Pancreas (tissue), 10 donors: Measurements from ENCODE around the gene YBX2. TPM values are rescaled to one million over a fixed set of nuclear protein-coding genes. Genes with fewer than 3 reads are reported as not detected.
A peak's percentile ranks its signal among the peaks of the same experiment; 100 is the strongest.

Source experiments
- ATAC-seq, 4 donors: fragments of 200-7000 bp; cut with Tn5 transposase; one replicate each; pipeline versions ENCODE4 v1.8.0 to v1.9.1; 2020; ENCODE audit warnings: mild to moderate bottlenecking in 4 of 4, moderate library complexity in 4 of 4
- DNase-seq, 6 donors: peaks; one replicate each; pipeline ENCODE4 v3.0.0-alpha.2; 2020
- FAIRE-seq: peaks from 2 replicates; lab custom pipeline; 2012; peaks lifted over from hg19 to GRCh38; lab: Jason Lieb, UNC
- H3K27ac ChIP-seq, 4 donors: fragments of 200-600 bp; sonication (generic); 1 replicate in 3 of 4; 2 replicates in 1 of 4; pipeline versions ENCODE4 v1.5.0 to v1.8.0; 2020
- H3K27me3 ChIP-seq, 4 donors: fragments of 200-600 bp; one replicate each; pipeline ENCODE4 v1.8.0; 2021
- H3K36me3 ChIP-seq, 3 donors: fragments of 200-600 bp; sonication (generic) in 1 of 3; one replicate each; pipeline versions ENCODE4 v1.5.0 to v1.8.0; 2020 to 2021
- H3K4me1 ChIP-seq, 3 donors: fragments of 200-600 bp; one replicate each; pipeline ENCODE4 v1.8.0; 2021
- H3K4me3 ChIP-seq, 4 donors: fragments of 200-600 bp; sonication (generic) in 2 of 4; one replicate each; pipeline versions ENCODE4 v1.5.0 to v1.8.0; 2020 to 2021
- H3K9me3 ChIP-seq, 4 donors: fragments of 200-600 bp; one replicate each; pipeline ENCODE4 v1.8.0; 2021
- WGBS, 2 donors: extraction: QIAGEN DNeasy Blood & Tissue Kit; methylation state at CpG; one replicate each; pipeline ENCODE4 v1.1.7; 2013; 5-methylcytosine and 5-hydroxymethylcytosine counted together
- intact Hi-C, 3 donors: fragments of 100-400 bp; cut with DNase I; formaldehyde crosslinking; loops; one replicate each; pipeline versions ENCODE4 v1.11.1 to v1.14.2; 2022
- polyA plus RNA-seq, 2 donors: library from polyadenylated mRNA; stranded (reverse); fragments of 200-250 nt; gene quantifications; one replicate each; pipeline ENCODE4 v1.2.3, GENCODE V29; 2013
- total RNA-seq, 6 donors: library from RNA; stranded (reverse); fragmentation: NEBNext Ultra II Directional in 4 of 6; extraction: Animal tissue kit (Norgen Biotek cat#: 25700) in 4 of 6; gene quantifications; one replicate each; pipeline versions ENCODE4 v1.2.1 to v1.2.4, GENCODE V29; 2021 to 2023
- TF ChIP-seq, protein P1 (sequence below), 4 donors: fragments of 200-600 bp; sonication (generic) in 3 of 4; IDR thresholded peaks; one replicate each; pipeline versions ENCODE4 v1.5.0 to v1.8.0; 2021; ENCODE audit warnings: antibody characterized with exemption in 4 of 4
- donor health status: healthy with polysubstance abuse.
- donor health status: DM: no; HTN: no; CAD: no; lungs with moderate emphysema.
- donor health status: DM: no; HTN: no; CAD: no.
- donor health status: control.
- donor health status: control.
- donor health status: Bipolar disorder and iron deficiency.
- donor health status: DM: yes; HTN: yes; CAD: no.
- donor health status: DM: no; HTN: no; CAD: no.
- donor health status: DM: no; HTN: no; CAD: no.
- donor health status: DM: yes; HTN: yes; CAD: no.

YBX2 gene
- total and polyA plus RNA-seq, 8 donors, result 0.12 to 1.2 (median 0.41) TPM

DNA sequence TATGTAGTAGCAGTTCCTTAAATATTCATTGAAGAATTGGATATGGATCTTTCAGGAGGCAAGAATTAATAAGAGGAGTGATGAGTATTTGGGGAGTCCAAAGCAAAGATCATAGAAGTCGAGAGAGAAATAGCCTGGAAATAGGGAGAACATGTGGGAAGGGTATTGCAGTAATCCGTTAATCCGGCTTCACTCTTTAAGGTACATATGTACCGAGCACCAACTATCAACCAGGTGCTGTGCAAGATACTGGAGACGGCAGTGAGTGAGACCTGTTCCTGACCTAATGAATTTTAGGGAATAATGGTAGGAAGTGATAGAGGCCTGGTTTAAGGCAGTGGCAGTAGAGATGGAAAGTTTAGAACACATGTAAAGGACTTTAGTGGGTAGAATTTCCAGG lies 41.4 kb downstream of the YBX2 start:
- Histone ChIP-seq H3K4me3 (peak overlapping the region in 2 of 4 donors; percentile 95 to 97), H3K27me3 (no peaks in the 10 kb centered on the region), H3K27ac (peak overlapping the region; percentile 99 to 100 (median 100)), H3K9me3 (no peaks in the 10 kb centered on the region), H3K4me1 (peaks cover 8 to 27% (median 11%) of the 10 kb centered on the region in 3 donors), H3K36me3 (peaks cover 4 to 21% (median 6%) of the 10 kb centered on the region in 3 donors)
- TF ChIP-seq, protein P1, sequence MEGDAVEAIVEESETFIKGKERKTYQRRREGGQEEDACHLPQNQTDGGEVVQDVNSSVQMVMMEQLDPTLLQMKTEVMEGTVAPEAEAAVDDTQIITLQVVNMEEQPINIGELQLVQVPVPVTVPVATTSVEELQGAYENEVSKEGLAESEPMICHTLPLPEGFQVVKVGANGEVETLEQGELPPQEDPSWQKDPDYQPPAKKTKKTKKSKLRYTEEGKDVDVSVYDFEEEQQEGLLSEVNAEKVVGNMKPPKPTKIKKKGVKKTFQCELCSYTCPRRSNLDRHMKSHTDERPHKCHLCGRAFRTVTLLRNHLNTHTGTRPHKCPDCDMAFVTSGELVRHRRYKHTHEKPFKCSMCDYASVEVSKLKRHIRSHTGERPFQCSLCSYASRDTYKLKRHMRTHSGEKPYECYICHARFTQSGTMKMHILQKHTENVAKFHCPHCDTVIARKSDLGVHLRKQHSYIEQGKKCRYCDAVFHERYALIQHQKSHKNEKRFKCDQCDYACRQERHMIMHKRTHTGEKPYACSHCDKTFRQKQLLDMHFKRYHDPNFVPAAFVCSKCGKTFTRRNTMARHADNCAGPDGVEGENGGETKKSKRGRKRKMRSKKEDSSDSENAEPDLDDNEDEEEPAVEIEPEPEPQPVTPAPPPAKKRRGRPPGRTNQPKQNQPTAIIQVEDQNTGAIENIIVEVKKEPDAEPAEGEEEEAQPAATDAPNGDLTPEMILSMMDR (IDR thresholded peaks at IDR 0.05), result no peak
- 43 to 51% methylated on average over 5 of the region's 5 CpGs for WGBS, 2 donors
- DNase-seq, result no peak
- ATAC-seq, result no peak
- intact Hi-C loops, result no loop called here
- FAIRE-seq, result no peak

DNA sequence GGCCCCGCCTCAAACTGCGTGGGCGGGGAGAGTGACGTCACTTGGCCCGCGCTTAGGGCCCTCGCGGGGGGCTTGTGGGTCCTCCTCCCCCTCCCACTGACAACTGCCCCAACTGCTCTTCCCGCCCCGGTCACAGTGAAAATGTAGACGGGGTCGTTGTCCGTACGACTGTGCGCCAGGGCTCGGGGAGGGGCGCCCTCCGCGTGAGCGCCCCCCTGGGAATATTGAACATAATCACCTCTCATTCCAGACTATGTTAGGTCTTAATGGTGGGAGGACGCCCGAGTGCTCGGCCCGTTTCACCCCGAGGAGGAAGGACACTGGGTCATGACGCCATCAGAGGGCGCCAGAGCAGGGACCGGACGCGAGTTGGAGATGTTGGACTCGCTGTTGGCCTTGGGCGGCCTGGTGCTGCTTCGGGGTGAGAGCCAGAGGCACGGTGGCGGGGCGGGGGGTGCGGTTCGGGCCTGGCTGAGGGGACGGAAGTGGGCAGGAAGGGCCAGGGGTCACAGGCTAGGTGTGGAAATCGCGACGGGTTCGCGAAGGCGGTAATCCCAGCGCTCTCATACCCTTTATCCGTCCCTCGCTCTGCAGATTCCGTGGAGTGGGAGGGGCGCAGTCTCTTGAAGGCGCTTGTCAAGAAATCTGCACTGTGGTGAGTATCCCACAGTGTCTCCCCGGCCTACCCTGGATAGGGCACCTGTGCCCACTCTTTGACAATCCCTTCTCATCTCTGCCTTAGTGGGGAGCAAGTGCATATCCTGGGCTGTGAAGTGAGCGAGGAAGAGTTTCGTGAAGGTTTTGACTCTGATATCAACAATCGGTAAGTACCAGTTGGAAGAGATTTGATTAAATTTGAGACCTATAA lies 42.0 kb downstream of the YBX2 start, which contains the start of gene ELP5:
Gene ELP5 (plus strand): TSS at position 40 of the 868 bp plus-strand sequence. CDS start 336 bp downstream, at position 376.
- peak; percentile 75 to 84 (median 80) for ATAC-seq
- peaks cover 0 to 20% (median 6%) of the 10 kb centered on the region in 3 donors for H3K36me3 ChIP-seq
- no peak for FAIRE-seq
- peak within 1 kb of the TSS; percentile 86 to 97 (median 90) for H3K4me3 ChIP-seq
- H3K9me3 ChIP-seq, result no peaks in the 10 kb centered on the region
- no peaks in the 10 kb centered on the region for H3K27me3 ChIP-seq
- WGBS, 2 donors, result 1% methylated on average over 48 to 55 of the region's 55 CpGs
- H3K4me1 ChIP-seq, result peaks cover 8 to 27% (median 11%) of the 10 kb centered on the region in 3 donors
- H3K27ac ChIP-seq, result peak within 1 kb of the TSS; percentile 99 to 100 (median 100)
- DNase-seq, result peak; percentile 93 to 98 (median 94)
- TF ChIP-seq, protein P1 (IDR thresholded peaks at IDR 0.05), result no peak
- intact Hi-C loops, result no loop called here

DNA sequence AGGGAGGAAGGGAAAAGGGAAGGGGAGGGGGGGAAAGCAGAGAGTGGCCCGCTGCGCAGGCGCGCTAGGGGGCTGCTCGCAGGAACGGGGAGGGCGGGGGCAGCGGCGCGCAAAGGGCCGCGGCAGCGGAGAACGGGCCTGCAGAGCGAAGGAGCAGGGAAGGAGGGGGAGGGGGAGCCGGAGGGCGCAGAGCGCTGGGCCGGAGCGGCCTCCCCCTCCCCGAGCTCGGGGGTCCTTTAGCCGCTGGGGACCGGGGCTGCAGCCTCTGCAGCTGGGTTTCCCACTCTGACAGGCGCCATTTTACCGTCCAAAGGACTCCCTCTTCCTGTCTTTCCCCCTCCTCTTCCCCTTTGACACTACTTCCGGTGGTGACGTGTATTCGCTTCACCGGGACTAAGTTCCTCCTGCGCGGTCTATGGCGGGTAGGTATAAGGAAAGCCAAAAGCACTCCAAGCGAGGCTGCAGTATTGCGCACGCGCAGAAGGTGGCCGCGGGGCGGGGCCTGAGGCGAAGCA lies 42.7 kb downstream of the YBX2 start, which contains the start of gene CTDNEP1:
Gene CTDNEP1 (minus strand): TSS at position 74 of the 515 bp plus-strand sequence. CDS start 438 bp downstream, outside the sequence.
- WGBS, 2 donors, result 0 to 1% methylated on average over 25 to 41 of the region's 41 CpGs
- intact Hi-C loops, result no loop called here
- H3K4me1 ChIP-seq, result peaks cover 8 to 27% (median 11%) of the 10 kb centered on the region in 3 donors

DNA sequence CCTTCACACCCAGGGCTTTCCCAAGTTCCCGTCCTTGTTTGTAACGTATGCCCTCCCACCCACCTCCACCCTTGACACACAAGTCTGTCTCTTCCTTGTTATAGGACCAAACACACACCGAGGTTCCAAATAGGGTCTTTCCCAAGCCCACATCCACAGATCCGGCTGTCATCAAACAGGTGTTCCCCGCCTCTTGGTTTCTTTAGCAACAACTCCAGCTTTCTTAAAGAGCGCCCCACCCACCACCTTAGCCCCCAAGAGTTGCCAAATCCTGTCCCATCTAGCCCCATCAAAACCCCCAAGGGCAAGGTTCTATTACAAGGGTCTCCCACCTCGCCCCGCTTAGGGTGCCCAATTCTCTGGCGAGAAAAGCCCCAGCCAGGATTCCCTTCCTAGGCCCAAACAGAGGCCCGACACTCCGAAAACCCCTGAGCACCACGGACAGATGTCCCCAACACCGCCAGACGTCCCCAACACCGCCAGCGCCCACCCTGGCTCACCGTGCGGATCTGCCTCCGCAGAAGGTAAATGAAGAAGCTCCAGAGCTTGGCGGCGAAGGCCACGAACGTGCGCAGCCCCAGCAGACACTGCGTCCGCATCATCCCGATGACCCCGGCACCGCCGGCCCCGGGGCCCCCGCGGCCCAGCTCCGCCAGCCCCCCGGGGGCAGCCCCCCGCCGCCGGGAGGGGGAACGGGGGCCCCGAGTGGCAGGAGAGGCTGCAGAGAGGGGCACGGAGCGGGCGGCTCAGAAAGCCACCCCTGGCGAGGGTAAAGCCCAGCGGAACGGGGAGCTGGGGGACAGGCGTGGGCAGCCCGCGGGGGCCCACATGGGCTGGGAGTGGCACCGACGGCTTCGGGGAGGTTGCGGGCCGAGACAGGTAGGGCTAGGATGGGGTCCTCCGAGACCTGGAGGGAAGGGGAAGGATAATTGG lies 43.5 kb downstream of the YBX2 start:
- peaks cover 8 to 27% (median 11%) of the 10 kb centered on the region in 3 donors for H3K4me1 ChIP-seq
- peak in 1 of 4 donors; percentile 1 for ATAC-seq

More for the DNA sequence above, 42.7 kb downstream of the YBX2 start, which contains the start of gene CTDNEP1:
- Histone ChIP-seq H3K27ac (peak within 1 kb of the TSS; percentile 99 to 100 (median 100)), H3K9me3 (no peaks in the 10 kb centered on the region), H3K36me3 (peaks cover 0 to 15% (median 6%) of the 10 kb centered on the region in 3 donors), H3K27me3 (no peaks in the 10 kb centered on the region), H3K4me3 (peak within 1 kb of the TSS; percentile 86 to 97 (median 90))
- ATAC-seq (peak; percentile 87 to 93 (median 90)), DNase-seq (peak; percentile 98 to 100 (median 98)), FAIRE-seq (peak; percentile 97)
- TF ChIP-seq, protein P1 (IDR thresholded peaks at IDR 0.05), result no peak

More for the DNA sequence above, 43.5 kb downstream of the YBX2 start:
- Histone ChIP-seq H3K27ac (peak overlapping the region; percentile 99 to 100 (median 100)), H3K27me3 (no peaks in the 10 kb centered on the region), H3K4me3 (peak overlapping the region; percentile 86 to 97 (median 90)), H3K36me3 (peaks cover 0 to 15% (median 1%) of the 10 kb centered on the region in 3 donors), H3K9me3 (no peaks in the 10 kb centered on the region)
- no peak for FAIRE-seq
- WGBS, 2 donors, result 1 to 2% methylated on average over 45 to 55 of the region's 55 CpGs
- TF ChIP-seq, protein P1 (IDR thresholded peaks at IDR 0.05), result no peak
- DNase-seq, result peak in 4 of 6 donors; percentile 50 to 88 (median 69)
- intact Hi-C loops, result no loop called here
